ENCODE data around the gene FAF1. TPM values are rescaled to one million over a fixed set of nuclear protein-coding genes. Genes with fewer than 3 reads are reported as not detected.
"Not testable (repeated sequence)": the region's sequence is repeated elsewhere in the genome, so short reads cannot be mapped to it uniquely, and the experiment has no call there.

The FAF1 gene
- total RNA-seq, 2 experiments from 2014 or later, result 43.5 to 44.0 TPM

GRCh38 chr1:50959303-50959912 is 659 bp downstream of the FAF1 start:
- TF ChIP-seq CTCF (IDR thresholded peaks at IDR 0.05), result no peak
- peak overlapping the region; percentile 92 for H3K4me3 Mint-ChIP-seq
- POLR2A ChIA-PET, result interaction anchor here (1.1 to 4.1 kb wide), 4 partner anchors 10 to 276 kb away, joined by 3 to 108 read pairs (median 19); partner anchors contain the start of genes CDKN2C and RNF11

GRCh38 chr1:50955116-50955515 is 5.0 kb downstream of the FAF1 start:
- H3K9me3 ChIP-seq (ENCODE audit: control insufficient read depth in 1 of 2, insufficient read depth in 1 of 2, low read length in 2 of 2), result no peaks in the 10 kb centered on the region
- H3K27me3 ChIP-seq (ENCODE audit: control insufficient read depth in 1 of 2, insufficient read depth in 2 of 2, low read length in 2 of 2), result no peaks in the 10 kb centered on the region
- Mint-ChIP-seq H3K27me3 (no peaks in the 10 kb centered on the region), H3K4me1 (ENCODE audit: low read depth) (peaks cover 36% of the 10 kb centered on the region), H3K4me3 (no peak overlapping the region), H3K36me3 (ENCODE audit: low read depth) (peaks cover 11% of the 10 kb centered on the region), H3K27ac (no peak overlapping the region), H3K9me3 (no peaks in the 10 kb centered on the region)
- peaks cover 8% of the 10 kb centered on the region for H3K4me1 ChIP-seq (ENCODE audit: insufficient read depth, low read length)
- H3K4me3 ChIP-seq (ENCODE audit: low read length), result no peak overlapping the region
- no peak overlapping the region for H3K27ac ChIP-seq (ENCODE audit: low read depth in 1 of 2, low read length in 2 of 2)
- ATAC-seq (ENCODE audit: poor library complexity), result no peak
- ChIA-PET CTCF (no interaction called here), POLR2A (no interaction called here)
- DNase-seq, result no peak
- no peaks in the 10 kb centered on the region for H3K36me3 ChIP-seq (ENCODE audit: insufficient read depth, low read length)
- intact Hi-C loops (cut with DNase I, micrococcal nuclease), result loop anchor here in 1 of 2 experiments (5.0 kb wide), 1 partner anchor 927 kb away; no protein-coding TSS in a partner anchor
- TF ChIP-seq CTCF (IDR thresholded peaks at IDR 0.05), result no peak

More at GRCh38 chr1:50959303-50959912, 659 bp downstream of the FAF1 start:
- Mint-ChIP-seq H3K27ac (peak overlapping the region; percentile 50), H3K36me3 (ENCODE audit: low read depth) (peaks cover 13% of the 10 kb centered on the region), H3K27me3 (no peaks in the 10 kb centered on the region), H3K9me3 (no peaks in the 10 kb centered on the region), H3K4me1 (ENCODE audit: low read depth) (peaks cover 28% of the 10 kb centered on the region)
- intact Hi-C loops (cut with DNase I, micrococcal nuclease), result loop anchor here in 1 of 2 experiments (5.0 kb wide), 1 partner anchor 923 kb away; no protein-coding TSS in a partner anchor
- ATAC-seq (ENCODE audit: poor library complexity), result peak; percentile 19
- no peaks in the 10 kb centered on the region for H3K9me3 ChIP-seq (ENCODE audit: control insufficient read depth in 1 of 2, insufficient read depth in 1 of 2, low read length in 2 of 2)
- H3K4me1 ChIP-seq (ENCODE audit: insufficient read depth, low read length), result peaks cover 13% of the 10 kb centered on the region
- no peaks in the 10 kb centered on the region for H3K36me3 ChIP-seq (ENCODE audit: insufficient read depth, low read length)
- peak in 4 of 14 experiments; percentile 20 to 38 (median 32) for DNase-seq
- H3K27me3 ChIP-seq (ENCODE audit: control insufficient read depth in 1 of 2, insufficient read depth in 2 of 2, low read length in 2 of 2), result no peaks in the 10 kb centered on the region
- CTCF ChIA-PET, result interaction anchor here (0.9 to 2.8 kb wide), 2 partner anchors 8 to 11 kb away, joined by 4 to 23 read pairs; partner anchors contain the start of gene CDKN2C
- H3K4me3 ChIP-seq (ENCODE audit: low read length), result peak overlapping the region; percentile 94
- peak overlapping the region; percentile 16 to 76 for H3K27ac ChIP-seq (ENCODE audit: low read depth in 1 of 2, low read length in 2 of 2)

GRCh38 chr1:50952566-50952965 is 7.5 kb downstream of the FAF1 start:
- not testable (repeated sequence) for ATAC-seq (ENCODE audit: poor library complexity)

More at GRCh38 chr1:50952566-50952965, 7.5 kb downstream of the FAF1 start:
- CTCF ChIA-PET; H3K27me3 ChIP-seq (ENCODE audit: control insufficient read depth in 1 of 2, insufficient read depth in 2 of 2, low read length in 2 of 2); intact Hi-C loops (cut with DNase I, micrococcal nuclease); H3K27ac Mint-ChIP-seq; H3K9me3 Mint-ChIP-seq; H3K9me3 ChIP-seq (ENCODE audit: control insufficient read depth in 1 of 2, insufficient read depth in 1 of 2, low read length in 2 of 2); H3K36me3 ChIP-seq (ENCODE audit: insufficient read depth, low read length); H3K4me1 ChIP-seq (ENCODE audit: insufficient read depth, low read length); POLR2A ChIA-PET; H3K27ac ChIP-seq (ENCODE audit: low read depth in 1 of 2, low read length in 2 of 2); H3K4me3 Mint-ChIP-seq; DNase-seq; H3K4me3 ChIP-seq (ENCODE audit: low read length); H3K27me3 Mint-ChIP-seq: not testable (repeated sequence)
- H3K36me3 Mint-ChIP-seq (ENCODE audit: low read depth), result peaks cover 13% of the 10 kb centered on the region
- H3K4me1 Mint-ChIP-seq (ENCODE audit: low read depth), result peaks cover 47% of the 10 kb centered on the region
